Activated T-helper 1 cell treated with anti-CD3 and anti-CD28 coated beads, Interleukin-2, amount 50 U/mL, for 16 hours (primary cell): ENCODE results near the gene MRPL37.

Experiments used
- DNase-seq, 2 donors: peaks; one replicate each; pipeline ENCODE4 v3.0.0-alpha.2; 2020; ENCODE audit warnings: low read depth in 1 of 2, low spot score in 1 of 2

The MRPL37 gene

GRCh38 chr1:54239631-54240031 lies 39.7 kb downstream of the MRPL37 start:
- no peak for DNase-seq

GRCh38 chr1:54240741-54241335 lies 40.9 kb downstream of the MRPL37 start:
- no peak for DNase-seq

GRCh38 chr1:54241364-54241763 lies 41.4 kb downstream of the MRPL37 start:
- DNase-seq = no peak

GRCh38 chr1:54243022-54243421 lies 43.1 kb downstream of the MRPL37 start:
- no peak for DNase-seq

- DNase-seq = no peak
These were observed 44.7 kb downstream of the MRPL37 start for GRCh38 chr1:54244655-54245054.

GRCh38 chr1:54245501-54245900 lies 45.5 kb downstream of the MRPL37 start:
- DNase-seq = no peak

- no peak for DNase-seq
These were observed 46.3 kb downstream of the MRPL37 start for GRCh38 chr1:54246116-54246721.

GRCh38 chr1:54247863-54248515 lies 48.0 kb downstream of the MRPL37 start:
- DNase-seq = no peak

GRCh38 chr1:54248966-54249365 lies 49.0 kb downstream of the MRPL37 start:
- DNase-seq = no peak

GRCh38 chr1:54249819-54250435 lies 50.0 kb downstream of the MRPL37 start:
- DNase-seq = no peak

- no peak for DNase-seq
These were observed 50.7 kb downstream of the MRPL37 start for GRCh38 chr1:54250670-54251069.

GRCh38 chr1:54252371-54252936 lies 52.5 kb downstream of the MRPL37 start:
- no peak for DNase-seq

- no peak for DNase-seq
These were observed 53.5 kb downstream of the MRPL37 start for GRCh38 chr1:54253480-54253879.

GRCh38 chr1:54254055-54254454 lies 54.1 kb downstream of the MRPL37 start:
- DNase-seq = no peak

GRCh38 chr1:54255026-54255702 lies 55.2 kb downstream of the MRPL37 start:
- no peak for DNase-seq

- no peak for DNase-seq
These were observed 56.8 kb downstream of the MRPL37 start for GRCh38 chr1:54256522-54257345.

GRCh38 chr1:54257346-54257620 lies 57.3 kb downstream of the MRPL37 start:
- no peak for DNase-seq

GRCh38 chr1:54257876-54258275 lies 57.9 kb downstream of the MRPL37 start:
- no peak for DNase-seq

- DNase-seq = no peak
These were observed 59.7 kb downstream of the MRPL37 start for GRCh38 chr1:54259546-54260140.

GRCh38 chr1:54260810-54261209 lies 60.8 kb downstream of the MRPL37 start:
- DNase-seq = no peak
